Measurements from ENCODE around the gene BCAS4.

The BCAS4 gene

GRCh38 chr20:50911716-50912115 is 116.9 kb downstream of the BCAS4 start:
- Histone ChIP-seq H3K9me3 (ENCODE audit: control insufficient read depth, low read length) (no peaks in the 10 kb centered on the region), H3K4me1 (ENCODE audit: control insufficient read depth, insufficient read depth, low read length) (no peaks in the 10 kb centered on the region), H3K27ac (ENCODE audit: insufficient read depth, low read depth, low read length, poor library complexity, severe bottlenecking) (no peak overlapping the region), H3K4me3 (ENCODE audit: insufficient read depth, low read depth, low read length) (no peak overlapping the region), H3K27me3 (ENCODE audit: control insufficient read depth, insufficient read depth, low read length, poor library complexity, severe bottlenecking) (no peaks in the 10 kb centered on the region), H3K36me3 (ENCODE audit: control insufficient read depth, insufficient read depth, low read length) (no peaks in the 10 kb centered on the region)
- WGBS, 2 experiments, result 94 to 96% methylated on average over 1 of the region's 1 CpG

- H3K27ac ChIP-seq (ENCODE audit: insufficient read depth, low read depth, low read length, poor library complexity, severe bottlenecking), result no peak overlapping the region
- H3K9me3 ChIP-seq (ENCODE audit: control insufficient read depth, low read length), result no peaks in the 10 kb centered on the region
- peaks cover 6% of the 10 kb centered on the region for H3K4me1 ChIP-seq (ENCODE audit: control insufficient read depth, insufficient read depth, low read length)
- no peaks in the 10 kb centered on the region for H3K36me3 ChIP-seq (ENCODE audit: control insufficient read depth, insufficient read depth, low read length)
- no peak overlapping the region for H3K4me3 ChIP-seq (ENCODE audit: insufficient read depth, low read depth, low read length)
- H3K27me3 ChIP-seq (ENCODE audit: control insufficient read depth, insufficient read depth, low read length, poor library complexity, severe bottlenecking), result no peaks in the 10 kb centered on the region
- 93 to 97% methylated on average over 2 of the region's 2 CpGs for WGBS, 2 experiments
Observed at GRCh38 chr20:50913690-50914375, 119.0 kb downstream of the BCAS4 start.

- no peaks in the 10 kb centered on the region for H3K9me3 ChIP-seq (ENCODE audit: control insufficient read depth, low read length)
- H3K4me1 ChIP-seq (ENCODE audit: control insufficient read depth, insufficient read depth, low read length), result peaks cover 6% of the 10 kb centered on the region
- 85 to 96% methylated on average over 3 of the region's 3 CpGs for WGBS, 2 experiments
- no peak overlapping the region for H3K27ac ChIP-seq (ENCODE audit: insufficient read depth, low read depth, low read length, poor library complexity, severe bottlenecking)
- H3K27me3 ChIP-seq (ENCODE audit: control insufficient read depth, insufficient read depth, low read length, poor library complexity, severe bottlenecking), result no peaks in the 10 kb centered on the region
- no peaks in the 10 kb centered on the region for H3K36me3 ChIP-seq (ENCODE audit: control insufficient read depth, insufficient read depth, low read length)
- no peak overlapping the region for H3K4me3 ChIP-seq (ENCODE audit: insufficient read depth, low read depth, low read length)
Observed at GRCh38 chr20:50915424-50915823, 120.6 kb downstream of the BCAS4 start.

DNA sequence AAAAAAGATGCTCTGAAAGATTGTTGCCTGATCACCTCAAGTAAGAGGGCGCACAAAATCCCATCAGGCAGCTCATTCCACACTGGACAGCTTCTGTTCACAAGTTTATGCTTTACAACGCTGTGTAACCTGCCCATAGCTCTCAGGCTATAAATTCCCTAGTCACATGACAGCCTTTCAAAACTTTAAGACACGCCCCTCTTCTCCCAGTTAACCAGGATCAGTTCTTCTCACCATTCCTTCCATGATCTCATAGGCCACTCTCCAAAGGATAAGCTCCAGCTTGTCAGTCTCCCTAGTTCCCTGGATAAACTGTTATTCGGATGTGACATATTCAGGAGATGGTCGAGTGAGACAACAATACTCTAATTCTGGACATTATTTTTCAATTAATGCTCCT is 121.4 kb downstream of the BCAS4 start:
- no peaks in the 10 kb centered on the region for H3K9me3 ChIP-seq (ENCODE audit: control insufficient read depth, low read length)
- peaks cover 6% of the 10 kb centered on the region for H3K4me1 ChIP-seq (ENCODE audit: control insufficient read depth, insufficient read depth, low read length)
- no peak overlapping the region for H3K27ac ChIP-seq (ENCODE audit: insufficient read depth, low read depth, low read length, poor library complexity, severe bottlenecking)
- H3K36me3 ChIP-seq (ENCODE audit: control insufficient read depth, insufficient read depth, low read length), result no peaks in the 10 kb centered on the region
- WGBS, 2 experiments, result 89 to 90% methylated on average over 5 of the region's 5 CpGs
- H3K27me3 ChIP-seq (ENCODE audit: control insufficient read depth, insufficient read depth, low read length, poor library complexity, severe bottlenecking), result no peaks in the 10 kb centered on the region
- no peak overlapping the region for H3K4me3 ChIP-seq (ENCODE audit: insufficient read depth, low read depth, low read length)

DNA sequence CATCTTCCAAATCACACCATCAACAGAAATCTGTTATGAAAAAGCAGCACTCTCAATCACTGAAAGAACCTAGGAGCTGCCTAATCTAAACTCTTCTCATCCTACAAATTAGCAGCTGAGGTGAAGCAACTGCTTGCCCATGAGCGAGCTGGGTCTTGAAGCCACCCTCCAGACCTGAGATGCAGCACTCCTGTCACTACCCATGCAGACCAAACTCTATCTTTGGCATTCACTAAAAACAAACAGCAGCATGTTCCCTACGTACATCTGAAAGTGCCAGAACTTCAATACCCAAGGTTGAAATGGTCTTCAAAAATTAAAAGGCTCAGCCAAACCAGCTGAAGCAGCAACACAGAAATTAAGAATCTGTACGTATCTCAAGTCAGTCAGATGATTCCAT is 122.1 kb downstream of the BCAS4 start:
- Histone ChIP-seq H3K4me3 (ENCODE audit: insufficient read depth, low read depth, low read length) (no peak overlapping the region), H3K4me1 (ENCODE audit: control insufficient read depth, insufficient read depth, low read length) (peaks cover 6% of the 10 kb centered on the region), H3K27me3 (ENCODE audit: control insufficient read depth, insufficient read depth, low read length, poor library complexity, severe bottlenecking) (no peaks in the 10 kb centered on the region), H3K36me3 (ENCODE audit: control insufficient read depth, insufficient read depth, low read length) (no peaks in the 10 kb centered on the region), H3K9me3 (ENCODE audit: control insufficient read depth, low read length) (no peaks in the 10 kb centered on the region), H3K27ac (ENCODE audit: insufficient read depth, low read depth, low read length, poor library complexity, severe bottlenecking) (no peak overlapping the region)
- WGBS, 2 experiments, result 89 to 92% methylated on average over 3 of the region's 3 CpGs

DNA sequence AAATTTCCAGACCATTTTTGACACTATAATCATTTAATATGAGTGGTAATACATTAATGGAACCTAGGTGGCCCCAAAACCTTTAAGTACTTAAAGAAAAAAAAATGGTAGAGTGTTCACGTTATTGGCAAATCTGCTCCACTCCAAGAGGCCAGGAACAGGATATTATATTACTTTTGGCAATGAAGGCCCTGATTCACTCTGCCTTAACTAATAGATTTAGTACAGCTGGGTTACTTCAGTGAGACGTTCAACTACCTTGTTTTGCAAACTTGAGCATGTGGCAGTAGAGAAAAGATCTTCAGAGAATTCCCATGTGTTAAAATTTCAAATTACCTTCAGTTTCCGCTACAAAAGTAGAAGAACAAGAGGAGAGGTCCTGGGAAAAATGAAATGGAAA is 123.5 kb downstream of the BCAS4 start:
- H3K27me3 ChIP-seq (ENCODE audit: control insufficient read depth, insufficient read depth, low read length, poor library complexity, severe bottlenecking), result no peaks in the 10 kb centered on the region
- H3K4me3 ChIP-seq (ENCODE audit: insufficient read depth, low read depth, low read length), result no peak overlapping the region
- H3K9me3 ChIP-seq (ENCODE audit: control insufficient read depth, low read length), result no peaks in the 10 kb centered on the region
- H3K27ac ChIP-seq (ENCODE audit: insufficient read depth, low read depth, low read length, poor library complexity, severe bottlenecking), result no peak overlapping the region
- no peaks in the 10 kb centered on the region for H3K36me3 ChIP-seq (ENCODE audit: control insufficient read depth, insufficient read depth, low read length)
- peaks cover 6% of the 10 kb centered on the region for H3K4me1 ChIP-seq (ENCODE audit: control insufficient read depth, insufficient read depth, low read length)
- 90 to 91% methylated on average over 3 of the region's 3 CpGs for WGBS, 2 experiments

- Histone ChIP-seq H3K27me3 (ENCODE audit: control insufficient read depth, insufficient read depth, low read length, poor library complexity, severe bottlenecking) (no peaks in the 10 kb centered on the region), H3K36me3 (ENCODE audit: control insufficient read depth, insufficient read depth, low read length) (no peaks in the 10 kb centered on the region), H3K4me3 (ENCODE audit: insufficient read depth, low read depth, low read length) (no peak overlapping the region), H3K9me3 (ENCODE audit: control insufficient read depth, low read length) (no peaks in the 10 kb centered on the region), H3K27ac (ENCODE audit: insufficient read depth, low read depth, low read length, poor library complexity, severe bottlenecking) (no peak overlapping the region), H3K4me1 (ENCODE audit: control insufficient read depth, insufficient read depth, low read length) (peaks cover 6% of the 10 kb centered on the region)
- 91 to 94% methylated on average over 6 of the region's 6 CpGs for WGBS, 2 experiments
Observed at GRCh38 chr20:50919567-50919966, 124.7 kb downstream of the BCAS4 start.

GRCh38 chr20:50920997-50921396 is 126.1 kb downstream of the BCAS4 start:
- H3K36me3 ChIP-seq (ENCODE audit: control insufficient read depth, insufficient read depth, low read length), result no peaks in the 10 kb centered on the region

DNA sequence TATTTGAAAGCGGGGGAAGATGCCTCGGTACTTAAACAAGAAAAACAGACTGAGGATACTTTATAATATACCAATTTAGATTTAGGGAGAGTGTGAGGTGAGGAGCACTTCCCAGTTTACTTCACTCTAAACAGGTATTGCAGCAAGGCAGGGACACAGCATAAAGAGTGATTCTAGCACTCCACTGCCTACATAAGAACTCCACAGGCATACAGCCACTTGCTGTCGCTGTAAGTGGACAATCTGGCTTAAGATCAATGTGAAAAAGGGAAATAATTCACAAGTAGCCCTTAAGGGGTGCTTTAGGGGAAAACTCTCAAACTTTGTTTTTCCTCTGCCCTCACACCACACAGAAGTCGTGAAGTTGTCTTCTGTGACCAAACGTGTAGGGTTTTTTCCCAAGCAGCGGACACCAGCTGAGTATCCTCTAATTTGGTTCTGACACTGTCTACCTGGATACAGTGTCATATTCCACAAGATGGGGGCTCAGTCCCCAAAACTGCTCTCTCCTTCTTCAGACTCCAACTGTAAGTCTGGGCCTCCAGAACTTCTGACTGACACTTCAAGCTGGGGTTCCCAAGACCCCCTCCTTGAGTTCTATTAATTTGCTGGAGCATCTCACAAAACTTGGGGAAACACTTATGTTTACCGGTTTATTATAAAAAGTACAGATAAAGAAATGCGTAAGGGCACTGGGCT is 127.1 kb downstream of the BCAS4 start:
- Histone ChIP-seq H3K27ac (ENCODE audit: insufficient read depth, low read depth, low read length, poor library complexity, severe bottlenecking) (no peak overlapping the region), H3K4me3 (ENCODE audit: insufficient read depth, low read depth, low read length) (no peak overlapping the region), H3K36me3 (ENCODE audit: control insufficient read depth, insufficient read depth, low read length) (no peaks in the 10 kb centered on the region), H3K27me3 (ENCODE audit: control insufficient read depth, insufficient read depth, low read length, poor library complexity, severe bottlenecking) (no peaks in the 10 kb centered on the region), H3K4me1 (ENCODE audit: control insufficient read depth, insufficient read depth, low read length) (peaks cover 8% of the 10 kb centered on the region), H3K9me3 (ENCODE audit: control insufficient read depth, low read length) (no peaks in the 10 kb centered on the region)
- 93 to 97% methylated on average over 6 to 7 of the region's 8 CpGs for WGBS, 2 experiments

More at GRCh38 chr20:50920997-50921396, 126.1 kb downstream of the BCAS4 start:
- no peak overlapping the region for H3K4me3 ChIP-seq (ENCODE audit: insufficient read depth, low read depth, low read length)
- H3K27ac ChIP-seq (ENCODE audit: insufficient read depth, low read depth, low read length, poor library complexity, severe bottlenecking), result no peak overlapping the region
- H3K27me3 ChIP-seq (ENCODE audit: control insufficient read depth, insufficient read depth, low read length, poor library complexity, severe bottlenecking), result no peaks in the 10 kb centered on the region
- no peaks in the 10 kb centered on the region for H3K9me3 ChIP-seq (ENCODE audit: control insufficient read depth, low read length)
- H3K4me1 ChIP-seq (ENCODE audit: control insufficient read depth, insufficient read depth, low read length), result peaks cover 6% of the 10 kb centered on the region

- H3K4me1 ChIP-seq (ENCODE audit: control insufficient read depth, insufficient read depth, low read length), result peaks cover 18% of the 10 kb centered on the region
- WGBS, 2 experiments, result 56 to 88% methylated on average over 1 to 2 of the region's 2 CpGs
- peaks cover 8% of the 10 kb centered on the region for H3K36me3 ChIP-seq (ENCODE audit: control insufficient read depth, insufficient read depth, low read length)
- H3K4me3 ChIP-seq (ENCODE audit: insufficient read depth, low read depth, low read length), result no peak overlapping the region
- H3K27me3 ChIP-seq (ENCODE audit: control insufficient read depth, insufficient read depth, low read length, poor library complexity, severe bottlenecking), result no peaks in the 10 kb centered on the region
- no peaks in the 10 kb centered on the region for H3K9me3 ChIP-seq (ENCODE audit: control insufficient read depth, low read length)
- no peak overlapping the region for H3K27ac ChIP-seq (ENCODE audit: insufficient read depth, low read depth, low read length, poor library complexity, severe bottlenecking)
Observed at GRCh38 chr20:50924261-50924920, 129.5 kb downstream of the BCAS4 start.

Measured in ectodermal cell (in vitro differentiated cells).